Upper lobe of left lung (tissue), 6 donors: Measurements from ENCODE around the gene DYSF. TPM values are rescaled to one million over a fixed set of nuclear protein-coding genes. Genes with fewer than 3 reads are reported as not detected.
A peak's percentile ranks its signal among the peaks of the same experiment; 100 is the strongest.

Source experiments
- ATAC-seq, 2 donors: fragments of 200-7000 bp; cut with Tn5 transposase; one replicate each; pipeline ENCODE4 v1.9.1; 2022; ENCODE audit warnings: mild to moderate bottlenecking in 2 of 2, moderate library complexity in 2 of 2; ENCODE audit not compliant: low FRiP score in 2 of 2
- DNase-seq, 2 donors: peaks; one replicate each; pipeline ENCODE4 v3.0.0-alpha.2; 2019 to 2020
- H3K27ac ChIP-seq, 4 donors: fragments of 200-600 bp; sonication (generic); one replicate each; pipeline ENCODE4 v1.5.1; 2016 to 2019
- H3K27me3 ChIP-seq, 4 donors: fragments of 200-600 bp; sonication (generic); one replicate each; pipeline ENCODE4 v1.5.1; 2017 to 2019
- H3K36me3 ChIP-seq, 4 donors: fragments of 200-600 bp; sonication (generic); one replicate each; pipeline ENCODE4 v1.5.1; 2016 to 2019
- H3K4me1 ChIP-seq, 4 donors: fragments of 200-600 bp; sonication (generic); one replicate each; pipeline ENCODE4 v1.5.1; 2018 to 2019
- H3K4me3 ChIP-seq, 4 donors: fragments of 200-600 bp; sonication (generic); one replicate each; pipeline ENCODE4 v1.5.1; 2017 to 2019; ENCODE audit warnings: mild to moderate bottlenecking in 2 of 4, moderate library complexity in 1 of 4
- H3K9me3 ChIP-seq, 4 donors: fragments of 200-600 bp; sonication (generic); one replicate each; pipeline ENCODE4 v1.5.1; 2018 to 2019
- EP300 ChIP-seq, 4 donors: sonication (generic); formaldehyde crosslinking; IDR thresholded peaks; one replicate each; pipeline ENCODE4 v1.5.1; 2017; ENCODE audit warnings: antibody characterized with exemption in 4 of 4, control low read depth in 2 of 4
- POLR2A ChIP-seq, 4 donors: fragments of 450-650 bp; IDR thresholded peaks; one replicate each; pipeline ENCODE4 v1.5.1; 2016 to 2017; ENCODE audit warnings: antibody characterized with exemption in 4 of 4, mild to moderate bottlenecking in 2 of 4
- POLR2AphosphoS5 ChIP-seq, 2 donors: sonication (generic); formaldehyde crosslinking; IDR thresholded peaks; one replicate each; pipeline ENCODE4 v1.5.1; 2017; ENCODE audit warnings: antibody characterized with exemption in 2 of 2
- WGBS, 2 donors: methylation state at CpG; one replicate each; pipeline ENCODE4 v1.1.5; 2017 to 2018; 5-methylcytosine and 5-hydroxymethylcytosine counted together
- total RNA-seq, 6 donors: library from RNA; depleted of rRNA in 4 of 6; stranded (reverse); fragments of >200 nt in 4 of 6; gene quantifications; one replicate each; pipeline versions ENCODE4 v1.1.0 to v1.2.1, GENCODE V29; 2016 to 2021
- TF ChIP-seq, protein P1 (sequence below), 6 experiments: fragments of 450-650 bp in 4 of 6; fragments of 200-600 bp in 2 of 6; sonication (generic) in 2 of 6; IDR thresholded peaks; one replicate each; pipeline ENCODE4 v1.5.1; 2016 to 2019; ENCODE audit warnings: antibody characterized with exemption in 6 of 6
- donor health status: DM: no; HTN: no; CAD: no; lungs with moderate emphysema.
- donor health status: DM: no; HTN: yes; CAD: no; lungs with severe emphysema.

The DYSF gene
- total RNA-seq, 6 donors from 2014 or later, result 17.5 to 72.7 (median 42.7) TPM

DNA sequence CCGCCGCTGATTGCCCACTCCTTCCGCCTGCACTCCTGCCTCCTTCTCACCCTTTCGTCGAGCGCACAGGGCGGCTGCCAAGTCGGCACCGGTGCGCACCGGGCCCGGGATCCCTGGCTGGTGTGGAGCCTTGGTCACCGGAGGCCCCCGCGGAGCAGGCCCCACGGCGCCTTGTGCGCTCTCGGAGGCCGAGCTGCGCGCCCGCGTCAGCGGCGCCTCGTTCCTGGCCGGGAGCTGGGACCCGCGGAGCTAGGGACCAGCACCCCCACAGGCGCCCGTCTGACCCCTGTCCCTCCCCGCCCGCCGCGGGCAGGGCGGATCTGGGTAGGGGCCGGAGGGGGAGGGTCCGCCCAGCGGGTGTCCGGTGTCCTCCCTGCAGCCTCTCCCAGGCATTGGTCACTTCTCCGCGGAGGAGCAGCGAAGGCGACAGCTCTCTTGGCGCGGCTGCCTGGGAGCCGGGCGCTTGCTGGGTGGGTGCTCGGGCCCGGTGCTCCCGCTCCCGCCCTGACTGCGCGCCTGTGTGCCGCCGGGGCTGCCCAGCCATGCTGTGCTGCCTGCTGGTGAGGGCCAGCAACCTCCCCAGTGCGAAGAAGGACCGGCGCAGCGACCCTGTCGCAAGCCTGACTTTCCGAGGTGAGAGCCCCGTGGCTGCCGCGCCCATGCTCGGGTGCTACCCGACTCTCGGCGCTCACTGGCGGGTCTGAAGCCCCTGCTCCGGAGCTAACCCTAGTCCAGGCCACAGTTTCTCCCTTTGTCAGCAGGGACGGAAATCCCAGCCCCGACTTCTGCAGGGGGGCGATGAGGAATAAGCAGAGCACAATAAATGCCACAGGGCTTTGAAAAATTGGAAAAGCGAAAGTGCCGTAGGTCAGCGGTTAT lies 13.2 kb downstream of the DYSF start:
- DNase-seq, result peak in 1 of 2 donors; percentile 88
- Histone ChIP-seq H3K27ac (peak overlapping the region; percentile 65 to 83 (median 76)), H3K4me3 (peak overlapping the region; percentile 62 to 94 (median 70)), H3K27me3 (no peaks in the 10 kb centered on the region), H3K9me3 (no peaks in the 10 kb centered on the region), H3K36me3 (no peaks in the 10 kb centered on the region), H3K4me1 (peaks cover 10 to 27% (median 17%) of the 10 kb centered on the region in 4 donors)
- peak; percentile 35 to 67 for ATAC-seq
- TF ChIP-seq, protein P1, sequence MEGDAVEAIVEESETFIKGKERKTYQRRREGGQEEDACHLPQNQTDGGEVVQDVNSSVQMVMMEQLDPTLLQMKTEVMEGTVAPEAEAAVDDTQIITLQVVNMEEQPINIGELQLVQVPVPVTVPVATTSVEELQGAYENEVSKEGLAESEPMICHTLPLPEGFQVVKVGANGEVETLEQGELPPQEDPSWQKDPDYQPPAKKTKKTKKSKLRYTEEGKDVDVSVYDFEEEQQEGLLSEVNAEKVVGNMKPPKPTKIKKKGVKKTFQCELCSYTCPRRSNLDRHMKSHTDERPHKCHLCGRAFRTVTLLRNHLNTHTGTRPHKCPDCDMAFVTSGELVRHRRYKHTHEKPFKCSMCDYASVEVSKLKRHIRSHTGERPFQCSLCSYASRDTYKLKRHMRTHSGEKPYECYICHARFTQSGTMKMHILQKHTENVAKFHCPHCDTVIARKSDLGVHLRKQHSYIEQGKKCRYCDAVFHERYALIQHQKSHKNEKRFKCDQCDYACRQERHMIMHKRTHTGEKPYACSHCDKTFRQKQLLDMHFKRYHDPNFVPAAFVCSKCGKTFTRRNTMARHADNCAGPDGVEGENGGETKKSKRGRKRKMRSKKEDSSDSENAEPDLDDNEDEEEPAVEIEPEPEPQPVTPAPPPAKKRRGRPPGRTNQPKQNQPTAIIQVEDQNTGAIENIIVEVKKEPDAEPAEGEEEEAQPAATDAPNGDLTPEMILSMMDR (IDR thresholded peaks at IDR 0.05), result no peak
- TF ChIP-seq POLR2AphosphoS5 (IDR thresholded peaks at IDR 0.05) (peak; percentile 27 to 58), POLR2A (IDR thresholded peaks at IDR 0.05) (peak in 1 of 4 donors; percentile 27)
- WGBS, 2 donors, result 0% methylated on average over 15 to 50 of the region's 78 CpGs

DNA sequence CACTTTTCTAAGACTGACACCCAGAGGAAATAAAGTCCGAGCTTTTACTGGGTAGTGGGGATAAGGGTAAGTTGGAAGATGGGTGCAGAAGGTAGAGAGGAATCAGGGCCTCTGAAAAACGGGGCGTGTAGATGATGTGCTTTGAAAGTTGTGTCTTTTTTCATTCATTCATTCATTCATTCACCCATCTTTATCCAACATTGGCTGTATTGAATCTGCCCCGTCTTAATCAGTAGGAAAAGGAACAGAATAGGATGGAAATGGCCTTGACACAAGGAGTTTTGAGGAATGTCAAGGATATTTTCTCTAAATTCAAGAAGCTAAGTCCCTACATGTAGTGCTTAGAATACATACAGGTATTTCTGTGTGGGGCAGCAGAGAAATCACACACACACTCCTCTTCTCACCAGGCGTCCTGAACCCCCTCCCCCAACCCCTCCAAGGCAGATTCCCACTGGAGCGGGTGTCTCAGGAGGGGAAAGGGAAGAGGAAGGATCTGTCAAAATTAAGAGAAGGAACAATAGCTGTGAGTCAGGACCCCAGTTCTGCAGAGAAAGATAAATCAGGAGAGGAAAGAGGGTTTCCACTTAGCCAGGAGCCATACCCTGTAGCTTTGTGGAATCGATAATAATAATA lies 13.9 kb downstream of the DYSF start:
- TF ChIP-seq POLR2A (IDR thresholded peaks at IDR 0.05), result no peak
- TF ChIP-seq POLR2AphosphoS5 (IDR thresholded peaks at IDR 0.05), result no peak
- TF ChIP-seq, protein P1 (IDR thresholded peaks at IDR 0.05), result no peak
- no peak for TF ChIP-seq EP300 (IDR thresholded peaks at IDR 0.05)
- no peak for DNase-seq
- ATAC-seq, result no peak
- Histone ChIP-seq H3K27ac (peak overlapping the region in 3 of 4 donors; percentile 65 to 83 (median 79)), H3K36me3 (no peaks in the 10 kb centered on the region), H3K4me3 (peak overlapping the region; percentile 62 to 94 (median 70)), H3K27me3 (no peaks in the 10 kb centered on the region), H3K4me1 (peaks cover 10 to 27% (median 18%) of the 10 kb centered on the region in 4 donors), H3K9me3 (no peaks in the 10 kb centered on the region)
- WGBS, 2 donors, result 10 to 15% methylated on average over 7 of the region's 7 CpGs

DNA sequence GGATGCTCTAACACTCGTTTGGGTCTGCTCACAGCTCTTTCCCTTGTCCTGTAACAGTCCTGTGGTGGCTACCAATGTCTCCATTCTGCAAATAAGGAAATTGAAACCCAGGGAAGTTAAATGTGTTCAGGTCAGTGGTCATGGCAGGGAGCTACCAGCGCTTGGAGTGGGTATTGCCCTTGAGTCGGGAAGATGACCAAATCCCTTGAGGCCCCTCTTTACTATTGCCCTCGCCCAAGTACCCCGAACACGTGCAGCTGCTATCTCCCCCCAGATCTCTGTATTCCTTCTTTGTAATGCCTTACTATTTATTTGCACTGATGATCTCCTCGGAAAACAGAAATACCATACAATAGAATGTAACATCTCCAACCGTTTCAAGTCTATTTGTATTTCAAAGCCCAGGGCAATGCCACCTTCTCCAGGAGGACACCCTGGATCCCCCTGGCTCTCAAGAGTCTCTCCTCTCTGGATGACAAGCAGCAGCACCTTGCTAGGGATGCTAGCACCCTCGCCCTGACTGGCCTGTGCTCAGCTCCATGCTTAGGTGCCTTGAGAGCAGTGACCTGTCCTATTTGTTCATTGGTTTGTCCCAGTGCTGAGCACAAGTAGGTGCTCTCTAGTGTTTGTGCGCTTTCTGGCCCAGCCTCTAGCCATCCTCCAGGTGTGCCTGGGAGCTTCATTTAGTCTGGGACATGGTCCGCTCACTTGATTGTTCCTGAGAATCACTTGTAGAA lies 15.1 kb downstream of the DYSF start:
- H3K4me3 ChIP-seq, result peak overlapping the region in 1 of 4 donors; percentile 94
- H3K27ac ChIP-seq, result peak overlapping the region in 2 of 4 donors; percentile 8 to 33
- 69 to 72% methylated on average over 6 to 11 of the region's 11 CpGs for WGBS, 2 donors
- no peak for ATAC-seq
- H3K4me1 ChIP-seq, result peaks cover 12 to 27% (median 18%) of the 10 kb centered on the region in 4 donors
- no peak for TF ChIP-seq POLR2A (IDR thresholded peaks at IDR 0.05)
- no peak for TF ChIP-seq EP300 (IDR thresholded peaks at IDR 0.05)
- no peak for TF ChIP-seq POLR2AphosphoS5 (IDR thresholded peaks at IDR 0.05)
- TF ChIP-seq, protein P1 (IDR thresholded peaks at IDR 0.05), result no peak
- H3K36me3 ChIP-seq, result no peaks in the 10 kb centered on the region
- no peaks in the 10 kb centered on the region for H3K9me3 ChIP-seq
- no peak for DNase-seq
- H3K27me3 ChIP-seq, result no peaks in the 10 kb centered on the region

DNA sequence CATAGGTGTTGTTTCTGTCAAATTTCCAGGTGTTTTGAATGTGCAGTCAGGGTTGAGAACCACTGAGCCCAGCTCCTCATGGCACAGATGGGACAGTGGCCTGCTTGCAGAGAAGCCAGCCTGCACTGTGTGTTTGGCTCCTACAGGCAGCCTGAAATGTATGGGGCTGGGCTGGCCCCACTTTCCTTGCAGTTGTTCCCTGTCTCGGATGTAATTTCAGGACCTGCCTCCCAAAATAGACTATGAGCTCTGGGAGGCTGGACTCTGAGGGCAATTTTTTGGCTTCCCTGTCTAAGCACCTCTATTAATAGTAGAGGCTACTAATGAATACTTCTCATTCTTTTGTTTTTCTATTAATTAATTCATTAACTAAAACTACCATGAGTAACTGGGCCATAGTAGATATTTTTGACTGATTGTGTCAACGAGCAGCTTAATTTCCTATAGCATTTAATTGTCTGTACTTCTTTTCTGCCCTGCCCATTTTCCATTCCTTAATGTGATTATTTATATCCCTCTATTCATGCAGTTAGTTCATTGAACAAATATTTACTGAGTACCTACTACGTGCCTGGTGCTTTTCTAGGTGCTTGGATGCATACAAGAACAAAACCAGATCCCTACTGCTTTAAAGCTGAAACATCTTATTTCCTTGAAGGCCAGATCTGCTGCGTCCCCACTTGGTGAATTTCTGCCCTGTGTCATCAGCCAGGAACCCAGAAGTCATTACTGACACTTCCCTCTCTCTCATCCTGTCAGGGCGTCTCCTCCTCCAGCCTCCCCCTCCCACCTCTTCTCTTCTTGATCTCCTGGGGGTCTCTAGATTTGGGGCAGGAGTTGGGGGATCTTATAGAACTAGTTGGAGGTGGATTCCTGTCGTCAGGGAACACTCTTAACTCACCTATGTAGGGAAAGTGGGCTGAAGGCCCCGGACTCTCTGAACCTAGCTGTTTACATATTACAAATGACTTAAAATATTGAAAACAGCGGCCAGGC lies 16.3 kb downstream of the DYSF start:
- DNase-seq (no peak), ATAC-seq (no peak)
- Histone ChIP-seq H3K36me3 (no peaks in the 10 kb centered on the region), H3K27me3 (no peaks in the 10 kb centered on the region), H3K9me3 (no peaks in the 10 kb centered on the region), H3K4me3 (no peak overlapping the region), H3K4me1 (peaks cover 18 to 35% (median 25%) of the 10 kb centered on the region in 4 donors), H3K27ac (peak overlapping the region in 2 of 4 donors; percentile 58 to 64)
- 58 to 71% methylated on average over 8 of the region's 8 CpGs for WGBS, 2 donors
- TF ChIP-seq POLR2A (IDR thresholded peaks at IDR 0.05), result no peak
- TF ChIP-seq, protein P1 (IDR thresholded peaks at IDR 0.05), result no peak
- no peak for TF ChIP-seq POLR2AphosphoS5 (IDR thresholded peaks at IDR 0.05)
- no peak for TF ChIP-seq EP300 (IDR thresholded peaks at IDR 0.05)
